ENCODE results near the gene LIN9.

The LIN9 gene

GRCh38 chr1:226332947-226333346, 24.0 kb upstream of the LIN9 start:
- DNase-seq (ENCODE audit: low spot score) (no peak), ATAC-seq (ENCODE audit: low read depth) (no peak)
- Histone ChIP-seq H3K36me3 (ENCODE audit: low read depth) (no peaks in the 10 kb centered on the region), H3K27ac (ENCODE audit: poor library complexity, severe bottlenecking) (no peak overlapping the region), H3K4me1 (ENCODE audit: insufficient read depth, poor library complexity, severe bottlenecking) (no peaks in the 10 kb centered on the region), H3K27me3 (ENCODE audit: insufficient read depth, poor library complexity, severe bottlenecking) (no peaks in the 10 kb centered on the region), H3K4me3 (ENCODE audit: severe bottlenecking) (no peak overlapping the region), H3K9me3 (ENCODE audit: severe bottlenecking) (no peaks in the 10 kb centered on the region)
- no peak for TF ChIP-seq CTCF (IDR thresholded peaks at IDR 0.05; ENCODE audit: poor library complexity, severe bottlenecking)

GRCh38 chr1:226329237-226329636, 20.3 kb upstream of the LIN9 start:
- Histone ChIP-seq H3K36me3 (ENCODE audit: low read depth) (no peaks in the 10 kb centered on the region), H3K27ac (ENCODE audit: poor library complexity, severe bottlenecking) (no peak overlapping the region), H3K27me3 (ENCODE audit: insufficient read depth, poor library complexity, severe bottlenecking) (no peaks in the 10 kb centered on the region), H3K9me3 (ENCODE audit: severe bottlenecking) (no peaks in the 10 kb centered on the region), H3K4me1 (ENCODE audit: insufficient read depth, poor library complexity, severe bottlenecking) (no peaks in the 10 kb centered on the region), H3K4me3 (ENCODE audit: severe bottlenecking) (no peak overlapping the region)
- DNase-seq (ENCODE audit: low spot score) (no peak), ATAC-seq (ENCODE audit: low read depth) (no peak)
- no peak for TF ChIP-seq CTCF (IDR thresholded peaks at IDR 0.05; ENCODE audit: poor library complexity, severe bottlenecking)

- no peaks in the 10 kb centered on the region for H3K36me3 ChIP-seq (ENCODE audit: low read depth)
- no peak for TF ChIP-seq CTCF (IDR thresholded peaks at IDR 0.05; ENCODE audit: poor library complexity, severe bottlenecking)
- H3K27me3 ChIP-seq (ENCODE audit: insufficient read depth, poor library complexity, severe bottlenecking) = no peaks in the 10 kb centered on the region
- ATAC-seq (ENCODE audit: low read depth) (no peak), DNase-seq (ENCODE audit: low spot score) (no peak)
- H3K27ac ChIP-seq (ENCODE audit: poor library complexity, severe bottlenecking) = no peak overlapping the region
- no peak overlapping the region for H3K4me3 ChIP-seq (ENCODE audit: severe bottlenecking)
- no peaks in the 10 kb centered on the region for H3K4me1 ChIP-seq (ENCODE audit: insufficient read depth, poor library complexity, severe bottlenecking)
- no peaks in the 10 kb centered on the region for H3K9me3 ChIP-seq (ENCODE audit: severe bottlenecking)
These were observed 18.8 kb upstream of the LIN9 start for GRCh38 chr1:226327761-226328162.

GRCh38 chr1:226325178-226325577, 16.2 kb upstream of the LIN9 start:
- no peak overlapping the region for H3K4me3 ChIP-seq (ENCODE audit: severe bottlenecking)
- H3K4me1 ChIP-seq (ENCODE audit: insufficient read depth, poor library complexity, severe bottlenecking) = no peaks in the 10 kb centered on the region
- no peaks in the 10 kb centered on the region for H3K27me3 ChIP-seq (ENCODE audit: insufficient read depth, poor library complexity, severe bottlenecking)
- no peaks in the 10 kb centered on the region for H3K36me3 ChIP-seq (ENCODE audit: low read depth)
- H3K27ac ChIP-seq (ENCODE audit: poor library complexity, severe bottlenecking) = no peak overlapping the region
- no peaks in the 10 kb centered on the region for H3K9me3 ChIP-seq (ENCODE audit: severe bottlenecking)
- ATAC-seq (ENCODE audit: low read depth) = peak; percentile 88
- TF ChIP-seq CTCF (IDR thresholded peaks at IDR 0.05; ENCODE audit: poor library complexity, severe bottlenecking) = no peak
- no peak for DNase-seq (ENCODE audit: low spot score)

- Histone ChIP-seq H3K4me1 (ENCODE audit: insufficient read depth, poor library complexity, severe bottlenecking) (no peaks in the 10 kb centered on the region), H3K9me3 (ENCODE audit: severe bottlenecking) (no peaks in the 10 kb centered on the region), H3K36me3 (ENCODE audit: low read depth) (no peaks in the 10 kb centered on the region), H3K27ac (ENCODE audit: poor library complexity, severe bottlenecking) (no peak overlapping the region), H3K27me3 (ENCODE audit: insufficient read depth, poor library complexity, severe bottlenecking) (no peaks in the 10 kb centered on the region), H3K4me3 (ENCODE audit: severe bottlenecking) (no peak overlapping the region)
- no peak for ATAC-seq (ENCODE audit: low read depth)
- DNase-seq (ENCODE audit: low spot score) = no peak
- TF ChIP-seq CTCF (IDR thresholded peaks at IDR 0.05; ENCODE audit: poor library complexity, severe bottlenecking) = no peak
These were observed 15.5 kb upstream of the LIN9 start for GRCh38 chr1:226324479-226324878.

Data from RWPE2 (cell line).